Measurements from ENCODE around the gene IMMP2L. TPM values are rescaled to one million over a fixed set of nuclear protein-coding genes. Genes with fewer than 3 reads are reported as not detected.
A peak's percentile ranks its signal among the peaks of the same experiment; 100 is the strongest.

IMMP2L gene
- total and polyA plus RNA-seq, 4 donors, result 9.2 to 34.7 (median 11.1) TPM

DNA sequence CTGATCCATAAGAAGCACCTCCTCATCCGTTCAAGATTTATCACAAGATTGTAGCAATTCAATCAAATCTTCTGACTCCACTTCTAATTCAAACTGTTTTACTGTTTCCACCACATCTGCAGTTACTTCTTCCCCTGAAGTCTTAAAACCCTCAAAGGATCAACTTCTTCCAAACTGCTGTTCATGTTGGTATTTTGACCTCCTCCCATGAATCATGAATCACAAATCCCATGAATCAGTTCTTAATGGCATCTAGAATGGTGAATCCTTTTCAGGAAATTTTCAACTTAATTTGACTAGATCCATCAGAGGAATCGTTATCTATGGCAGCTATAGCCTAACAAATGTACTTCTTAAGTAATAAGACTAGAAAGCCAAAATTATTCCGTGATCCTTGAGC is 122.3 kb downstream of the IMMP2L start:
- ATAC-seq (ENCODE audit: insufficient read depth, low FRiP score), result no peak
- H3K36me3 ChIP-seq (ENCODE audit: control insufficient read depth in 4 of 4, insufficient read depth in 4 of 4, low read length in 4 of 4), result no peaks in the 10 kb centered on the region
- DNase-seq, result no peak
- no peak for TF ChIP-seq CTCF (IDR thresholded peaks at IDR 0.05; ENCODE audit: control extremely low read depth, extremely low read depth)
- no peak overlapping the region for H3K4me3 ChIP-seq
- no peak overlapping the region for H3K27ac ChIP-seq (ENCODE audit: low read depth in 1 of 2, low read length in 1 of 2)
- H3K9me3 ChIP-seq (ENCODE audit: control insufficient read depth in 4 of 4, insufficient read depth in 3 of 4, low read length in 3 of 4), result peaks cover 0 to 3% (median 0%) of the 10 kb centered on the region in 4 donors
- H3K27me3 ChIP-seq (ENCODE audit: control insufficient read depth in 3 of 3, insufficient read depth in 3 of 3, low read length in 2 of 3), result no peaks in the 10 kb centered on the region
- WGBS, 2 donors, result 88 to 97% methylated on average over 3 of the region's 3 CpGs
- no peaks in the 10 kb centered on the region for H3K4me1 ChIP-seq (ENCODE audit: control insufficient read depth in 5 of 5, insufficient read depth in 5 of 5, low read length in 5 of 5)
- H3K9ac ChIP-seq (ENCODE audit: insufficient read depth in 1 of 2, low read length in 2 of 2), result no peak overlapping the region

- TF ChIP-seq CTCF (IDR thresholded peaks at IDR 0.05; ENCODE audit: control extremely low read depth, extremely low read depth), result no peak
- H3K9me3 ChIP-seq (ENCODE audit: control insufficient read depth in 4 of 4, insufficient read depth in 3 of 4, low read length in 3 of 4), result peaks cover 0 to 3% (median 0%) of the 10 kb centered on the region in 4 donors
- 67 to 77% methylated on average over 3 of the region's 3 CpGs for WGBS, 2 donors
- H3K36me3 ChIP-seq (ENCODE audit: control insufficient read depth in 4 of 4, insufficient read depth in 4 of 4, low read length in 4 of 4), result no peaks in the 10 kb centered on the region
- no peaks in the 10 kb centered on the region for H3K4me1 ChIP-seq (ENCODE audit: control insufficient read depth in 5 of 5, insufficient read depth in 5 of 5, low read length in 5 of 5)
- no peaks in the 10 kb centered on the region for H3K27me3 ChIP-seq (ENCODE audit: control insufficient read depth in 3 of 3, insufficient read depth in 3 of 3, low read length in 2 of 3)
- H3K9ac ChIP-seq (ENCODE audit: insufficient read depth in 1 of 2, low read length in 2 of 2), result no peak overlapping the region
- ATAC-seq (ENCODE audit: insufficient read depth, low FRiP score), result no peak
- no peak overlapping the region for H3K27ac ChIP-seq (ENCODE audit: low read depth in 1 of 2, low read length in 1 of 2)
- peak in 2 of 3 donors; percentile 13 to 30 for DNase-seq
- no peak overlapping the region for H3K4me3 ChIP-seq
Observed at GRCh38 chr7:111438369-111439289, 123.7 kb downstream of the IMMP2L start.

- TF ChIP-seq CTCF (IDR thresholded peaks at IDR 0.05; ENCODE audit: control extremely low read depth, extremely low read depth), result no peak
- no peaks in the 10 kb centered on the region for H3K4me1 ChIP-seq (ENCODE audit: control insufficient read depth in 5 of 5, insufficient read depth in 5 of 5, low read length in 5 of 5)
- no peak overlapping the region for H3K27ac ChIP-seq (ENCODE audit: low read depth in 1 of 2, low read length in 1 of 2)
- H3K9ac ChIP-seq (ENCODE audit: insufficient read depth in 1 of 2, low read length in 2 of 2), result no peak overlapping the region
- H3K36me3 ChIP-seq (ENCODE audit: control insufficient read depth in 4 of 4, insufficient read depth in 4 of 4, low read length in 4 of 4), result no peaks in the 10 kb centered on the region
- WGBS, 2 donors, result 90 to 93% methylated on average over 2 of the region's 2 CpGs
- peaks cover 0 to 3% (median 0%) of the 10 kb centered on the region in 4 donors for H3K9me3 ChIP-seq (ENCODE audit: control insufficient read depth in 4 of 4, insufficient read depth in 3 of 4, low read length in 3 of 4)
- H3K4me3 ChIP-seq, result no peak overlapping the region
- no peak for ATAC-seq (ENCODE audit: insufficient read depth, low FRiP score)
- H3K27me3 ChIP-seq (ENCODE audit: control insufficient read depth in 3 of 3, insufficient read depth in 3 of 3, low read length in 2 of 3), result no peaks in the 10 kb centered on the region
- no peak for DNase-seq
Observed at GRCh38 chr7:111437736-111438135, 124.6 kb downstream of the IMMP2L start.

Measured in lung (tissue), 12 donors.